DND-41 (cell line): ENCODE measurements around the gene RPL15.

ENCODE experiments used
- CTCF ChIP-seq: IDR thresholded peaks from 2 replicates; pipeline ENCODE4 v1.5.1; 2012; ENCODE audit warnings: borderline replicate concordance, low read length, moderate library complexity, mild to moderate bottlenecking; ENCODE audit not compliant: poor library complexity, severe bottlenecking; ENCODE audit errors: extremely low read depth
- EZH2 ChIP-seq: IDR thresholded peaks from 3 replicates; pipeline ENCODE4 v1.6.1; 2012; ENCODE audit warnings: borderline replicate concordance, low read depth, mild to moderate bottlenecking, moderate library complexity, low read length, inconsistent platforms; ENCODE audit not compliant: severe bottlenecking

DNA sequence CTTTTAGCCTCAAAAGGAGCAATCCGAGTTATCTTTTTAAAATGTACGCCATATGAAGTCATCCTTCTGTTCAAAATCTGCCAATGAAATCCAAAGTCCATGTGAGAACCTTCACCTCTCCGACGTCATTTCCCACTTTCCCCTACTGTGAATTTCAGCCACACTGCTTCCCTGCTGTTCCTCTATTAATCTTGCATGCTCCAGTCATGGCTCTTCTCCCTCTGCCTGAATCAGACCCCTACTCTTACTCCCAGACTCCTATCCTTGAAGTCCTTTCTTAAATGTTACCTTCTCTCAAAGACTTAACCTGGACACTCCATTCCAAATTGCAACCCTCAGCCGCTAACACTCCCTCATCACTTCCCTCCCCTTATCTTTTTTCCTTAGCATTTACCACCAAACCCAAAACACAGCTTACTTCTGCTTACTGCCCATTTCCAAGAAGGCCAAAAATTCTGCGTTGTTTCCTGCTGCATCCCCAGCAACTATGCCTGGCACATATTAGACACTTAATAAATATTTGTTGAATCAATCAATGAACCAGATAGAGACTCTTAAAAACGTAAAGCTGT lies 1.3 kb upstream of the RPL15 start:
- TF ChIP-seq CTCF = no peak
- no peak for TF ChIP-seq EZH2
